Activated T-cell treated with anti-CD3 and anti-CD28 coated beads, Interleukin-2, amount 50 U/mL, for 1 hour (primary cell): ENCODE results near the gene KRT32.

Source experiments
- DNase-seq: peaks from one replicate; pipeline ENCODE4 v3.0.0-alpha.2; 2020

KRT32 gene

GRCh38 chr17:41466988-41467387 lies at the start of gene KRT32:
Gene KRT32 (minus strand): TSS chr17:41467386. CDS start chr17:41467325, 61 bp downstream.
- DNase-seq: no peak

DNA sequence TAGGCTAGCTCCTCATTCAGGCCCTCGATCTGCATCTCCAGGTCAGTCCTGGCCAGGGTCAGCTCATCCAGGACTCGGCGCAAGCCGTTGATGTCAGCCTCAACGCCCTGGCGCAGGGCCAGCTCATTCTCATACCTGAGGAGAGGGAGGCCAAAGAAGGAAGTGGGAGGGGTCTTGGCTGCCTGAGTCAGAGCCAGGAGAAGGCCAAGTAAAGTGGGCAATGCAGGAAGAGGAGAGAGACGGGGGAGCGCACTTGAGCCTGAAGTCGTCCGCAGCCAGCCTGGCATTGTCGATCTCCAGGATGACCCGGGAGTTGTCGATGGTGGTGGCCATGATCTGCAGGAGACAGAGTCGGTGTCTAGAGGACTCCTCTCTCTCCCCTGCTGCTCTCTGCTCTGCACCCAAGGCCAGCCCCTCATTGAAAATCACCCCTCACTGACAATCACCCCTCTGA lies 49.7 kb upstream of the KRT32 start:
- no peak for DNase-seq

- no peak for DNase-seq
Observed at GRCh38 chr17:41516147-41516829, 49.1 kb upstream of the KRT32 start.

- no peak for DNase-seq
Observed at GRCh38 chr17:41513168-41513547, 46.0 kb upstream of the KRT32 start.

- no peak for DNase-seq
Observed at GRCh38 chr17:41512546-41513167, 45.5 kb upstream of the KRT32 start.

GRCh38 chr17:41511716-41512115 lies 44.5 kb upstream of the KRT32 start:
- DNase-seq: no peak

GRCh38 chr17:41511116-41511515 lies 43.9 kb upstream of the KRT32 start:
- no peak for DNase-seq

DNA sequence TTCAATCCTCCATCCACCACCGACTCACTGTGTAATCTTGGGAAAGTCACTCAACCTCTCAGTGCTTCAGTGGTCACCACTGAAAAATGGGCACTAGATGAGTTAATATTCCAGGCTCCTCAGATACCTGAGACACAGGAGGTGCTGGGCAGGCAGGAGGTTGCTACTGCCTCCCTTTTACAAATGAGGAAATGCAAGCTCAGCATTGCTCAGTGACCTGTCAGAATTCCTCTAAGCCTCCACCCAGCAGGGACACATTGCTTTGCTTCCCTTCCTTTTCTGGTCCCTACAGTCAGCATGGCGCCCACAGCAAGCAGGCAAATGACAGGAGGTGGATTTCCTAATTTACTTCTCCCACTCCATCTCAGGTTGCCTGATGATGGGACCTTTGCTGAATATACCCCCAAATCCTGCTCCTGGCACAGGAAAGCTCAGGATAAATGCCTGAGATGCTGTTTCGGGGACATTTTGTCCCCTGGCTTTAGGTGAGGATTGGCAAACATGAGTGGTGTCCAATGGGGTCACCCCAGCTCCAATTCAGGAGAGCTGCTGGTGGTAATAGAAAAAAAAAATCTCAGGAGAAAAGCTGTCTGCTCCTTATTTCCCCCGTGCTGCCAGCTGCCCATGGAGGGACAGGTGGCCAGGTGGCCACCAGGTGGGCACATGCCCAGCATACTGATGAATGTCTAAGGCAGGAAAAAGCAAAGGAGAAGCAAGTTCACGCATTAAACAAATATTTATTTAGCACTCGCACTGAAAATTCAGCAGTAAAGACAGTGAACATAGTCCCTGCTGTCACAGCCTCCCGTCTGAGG lies 43.3 kb upstream of the KRT32 start:
- DNase-seq: no peak

DNA sequence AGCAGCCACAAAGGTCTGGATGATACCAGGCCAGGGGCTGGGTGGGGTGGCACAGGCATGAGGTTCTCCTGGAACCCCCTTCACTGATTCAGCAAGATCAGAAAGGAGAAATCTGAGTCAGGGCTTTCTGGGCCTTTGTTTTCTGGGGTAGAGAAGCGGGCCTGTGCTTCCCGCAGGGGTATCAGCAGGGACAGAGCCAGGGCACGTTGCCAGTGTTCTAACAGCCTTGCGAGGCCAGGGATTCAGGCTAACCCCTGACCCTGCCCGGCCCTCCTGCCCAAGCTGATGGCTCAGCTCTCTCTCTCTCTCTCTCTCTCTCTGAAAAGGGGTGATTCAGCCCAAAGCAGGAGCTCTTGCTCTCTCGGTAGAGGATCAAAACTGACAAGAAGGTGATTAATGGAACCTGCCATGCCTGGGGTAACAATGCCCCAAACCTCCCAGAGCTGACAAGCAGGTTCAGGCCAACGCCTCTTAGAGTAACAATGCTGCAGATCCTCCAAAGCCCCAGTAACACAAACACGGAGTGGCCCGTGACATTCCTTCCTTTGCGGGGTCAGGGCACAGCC lies 40.2 kb upstream of the KRT32 start:
- no peak for DNase-seq

- no peak for DNase-seq
Observed at GRCh38 chr17:41505809-41506767, 38.9 kb upstream of the KRT32 start.

GRCh38 chr17:41505007-41505808 lies 38.0 kb upstream of the KRT32 start, which contains the start of gene KRT13:
Gene KRT13 (minus strand): TSS chr17:41505612. CDS start chr17:41505550, 62 bp downstream.
- no peak for DNase-seq

- DNase-seq: no peak
Observed at GRCh38 chr17:41504246-41504977, 37.2 kb upstream of the KRT32 start.

GRCh38 chr17:41503202-41503601 lies 36.0 kb upstream of the KRT32 start:
- no peak for DNase-seq

- no peak for DNase-seq
Observed at GRCh38 chr17:41500131-41500911, 33.1 kb upstream of the KRT32 start.

GRCh38 chr17:41499714-41500113 lies 32.5 kb upstream of the KRT32 start:
- no peak for DNase-seq

DNA sequence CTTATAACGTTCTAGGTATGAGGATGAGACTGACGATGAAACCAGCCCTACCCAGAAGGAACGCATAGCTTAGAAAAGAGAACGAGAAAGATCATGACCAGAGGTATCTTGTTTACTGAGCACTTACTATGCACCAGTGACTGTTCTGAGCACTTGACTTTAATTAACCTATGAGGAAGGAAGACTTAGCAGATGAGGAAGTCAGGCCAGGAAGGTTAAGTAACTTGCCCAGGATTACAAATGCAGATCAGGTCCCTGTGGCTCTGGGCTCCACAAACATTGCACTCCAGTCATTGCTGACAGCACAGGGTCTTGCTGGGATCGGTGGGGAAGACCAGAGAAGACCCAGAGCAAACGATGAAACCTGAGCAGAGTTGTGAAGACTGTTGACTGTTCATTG lies 31.1 kb upstream of the KRT32 start:
- no peak for DNase-seq

DNA sequence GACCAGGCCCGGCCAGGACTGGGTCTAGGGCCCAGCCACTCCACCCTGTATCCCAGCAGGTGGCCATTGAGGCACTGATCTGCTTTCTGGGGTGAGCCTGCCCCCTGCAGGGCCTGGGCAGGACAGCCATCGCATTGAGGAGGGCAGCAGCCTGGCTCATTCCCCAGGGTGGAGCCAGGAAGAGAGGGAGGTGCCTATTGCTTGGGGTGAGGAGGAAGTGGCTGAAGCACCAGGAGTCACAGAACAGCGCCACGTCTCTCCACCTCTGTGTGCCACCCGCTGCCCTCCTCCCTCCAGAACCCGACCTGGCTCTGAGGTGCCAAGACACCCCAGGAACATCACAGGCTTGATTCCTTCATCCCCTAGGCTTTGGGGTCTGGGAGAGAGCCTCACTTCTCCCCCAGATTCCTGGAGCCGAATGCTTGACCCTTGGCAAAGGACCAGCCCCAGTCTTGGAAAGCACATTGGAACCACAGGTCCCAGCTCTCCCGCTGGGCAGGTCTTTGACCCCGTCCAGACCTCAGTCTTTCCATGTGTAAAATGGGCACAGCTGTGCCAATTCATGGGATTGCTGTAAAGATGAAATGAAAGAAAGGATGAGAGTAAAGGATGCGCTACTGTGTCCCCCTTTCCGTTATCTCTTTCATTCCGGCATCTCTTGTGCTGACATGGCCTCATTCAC lies 29.8 kb upstream of the KRT32 start:
- DNase-seq: peak; percentile 65

DNA sequence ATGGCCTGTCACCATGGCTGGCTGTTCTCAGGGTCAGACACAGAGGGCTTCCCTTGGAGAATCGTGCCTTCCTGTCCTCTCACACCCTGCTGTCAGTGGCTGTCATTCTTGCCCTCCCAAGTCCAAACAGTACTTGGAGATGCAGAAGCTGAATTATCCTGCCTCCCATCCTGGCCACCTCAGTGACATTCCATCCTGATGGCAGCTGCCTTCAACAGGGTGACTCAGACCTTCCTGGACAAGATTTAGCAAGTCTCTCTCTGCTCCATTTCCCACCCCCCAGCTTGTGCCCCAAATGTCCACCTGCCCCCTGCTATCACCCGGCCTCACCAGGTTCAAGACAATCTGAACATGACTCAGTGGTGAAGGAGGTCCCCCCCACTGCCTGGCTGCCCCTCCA lies 27.3 kb upstream of the KRT32 start:
- no peak for DNase-seq

- no peak for DNase-seq
Observed at GRCh38 chr17:41492771-41493170, 25.6 kb upstream of the KRT32 start.
